PFSK-1 (cell line): Measurements from ENCODE around the gene TCTN2.

Experiments
- FOXP2 ChIP-seq: optimal IDR thresholded peaks from 2 replicates; pipeline ENCODE3; 2011; ENCODE audit warnings: borderline replicate concordance, control low read depth, inconsistent platforms; ENCODE audit not compliant: insufficient read depth; ENCODE audit errors: extremely low read length, extremely low read depth
- POLR2AphosphoS5 ChIP-seq: IDR thresholded peaks from 2 replicates; pipeline ENCODE4 v1.6.1; 2012; ENCODE audit warnings: low read depth, mild to moderate bottlenecking, control low read depth, low read length, moderate library complexity
- REST ChIP-seq, 2 experiments: IDR thresholded peaks; 2 replicates each; pipeline versions ENCODE4 v1.6.1 to v1.8.0; 2011 to 2012; ENCODE audit warnings: low read depth in 2 of 2, low read length in 2 of 2, control low read depth in 1 of 2, inconsistent platforms in 1 of 2, mild to moderate bottlenecking in 1 of 2, moderate library complexity in 1 of 2; ENCODE audit not compliant: insufficient read depth in 1 of 2
- SIN3A ChIP-seq: IDR thresholded peaks from 2 replicates; pipeline ENCODE4 v1.6.1; 2012; ENCODE audit warnings: mild to moderate bottlenecking, low read length, moderate library complexity, borderline replicate concordance; ENCODE audit not compliant: insufficient read depth
- TAF1 ChIP-seq: IDR thresholded peaks from 2 replicates; pipeline ENCODE4 v1.6.1; 2012; ENCODE audit warnings: low read length, control low read depth, borderline replicate concordance; ENCODE audit not compliant: insufficient read depth

GRCh38 chr12:123667771-123668170 is 3.1 kb upstream of the TCTN2 start:
- TF ChIP-seq TAF1 (no peak), REST (IDR thresholded peaks at IDR 0.05; ENCODE audit: insufficient read depth in 1 of 2, low read depth in 2 of 2, low read length in 2 of 2) (no peak), SIN3A (no peak), POLR2AphosphoS5 (no peak), FOXP2 (no peak)
